Epithelial cell of esophagus (primary cell): ENCODE results near the gene ZMAT3.
A peak's percentile ranks its signal among the peaks of the same experiment; 100 is the strongest.
"Not testable (repeated sequence)": the region's sequence is repeated elsewhere in the genome, so short reads cannot be mapped to it uniquely, and the experiment has no call there.

Experiments used
- DNase-seq: peaks from one replicate; pipeline ENCODE4 v3.0.0; 2010; ENCODE audit warnings: low read depth
- H3K4me3 ChIP-seq: 2 replicates; pipeline ENCODE4 v1.5.1; 2011; ENCODE audit warnings: mild to moderate bottlenecking, low read length, control low read depth
- TF ChIP-seq, protein P1 (sequence below): IDR thresholded peaks from 2 replicates; pipeline ENCODE4 v1.5.1; 2011; ENCODE audit warnings: low read depth, mild to moderate bottlenecking, low read length, control low read depth, inconsistent platforms; ENCODE audit not compliant: insufficient read depth; ENCODE audit errors: missing control alignments

The ZMAT3 gene

DNA sequence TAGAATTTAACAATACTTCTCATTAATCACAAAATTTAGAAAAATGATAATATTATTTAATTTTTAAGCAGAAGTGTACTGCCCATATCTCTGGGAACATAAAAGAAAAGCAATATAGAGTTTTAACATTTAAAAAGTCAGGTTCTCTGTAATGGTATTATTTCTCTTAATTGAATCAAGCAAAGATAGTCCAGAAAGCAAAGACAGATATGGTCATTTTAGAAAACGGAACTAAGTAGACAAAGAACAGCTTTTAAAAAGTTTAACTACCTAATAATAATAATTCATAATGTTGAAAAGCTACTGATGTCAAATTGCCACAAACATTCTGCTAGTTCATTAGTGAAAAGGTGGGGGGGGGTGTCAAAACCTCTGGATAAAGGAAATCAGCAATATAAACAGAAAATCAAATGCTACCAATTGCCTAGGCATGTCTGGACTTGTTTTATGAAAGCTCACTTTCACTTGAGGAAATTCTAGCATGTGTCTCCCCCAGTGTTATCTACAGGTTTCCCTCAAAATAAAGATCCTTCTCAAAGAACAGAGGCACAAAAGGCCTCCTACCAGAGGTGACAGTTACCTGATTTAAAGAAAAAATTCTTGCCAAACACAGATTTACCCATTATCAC is 1.7 kb downstream of the ZMAT3 start:
- TF ChIP-seq, protein P1, sequence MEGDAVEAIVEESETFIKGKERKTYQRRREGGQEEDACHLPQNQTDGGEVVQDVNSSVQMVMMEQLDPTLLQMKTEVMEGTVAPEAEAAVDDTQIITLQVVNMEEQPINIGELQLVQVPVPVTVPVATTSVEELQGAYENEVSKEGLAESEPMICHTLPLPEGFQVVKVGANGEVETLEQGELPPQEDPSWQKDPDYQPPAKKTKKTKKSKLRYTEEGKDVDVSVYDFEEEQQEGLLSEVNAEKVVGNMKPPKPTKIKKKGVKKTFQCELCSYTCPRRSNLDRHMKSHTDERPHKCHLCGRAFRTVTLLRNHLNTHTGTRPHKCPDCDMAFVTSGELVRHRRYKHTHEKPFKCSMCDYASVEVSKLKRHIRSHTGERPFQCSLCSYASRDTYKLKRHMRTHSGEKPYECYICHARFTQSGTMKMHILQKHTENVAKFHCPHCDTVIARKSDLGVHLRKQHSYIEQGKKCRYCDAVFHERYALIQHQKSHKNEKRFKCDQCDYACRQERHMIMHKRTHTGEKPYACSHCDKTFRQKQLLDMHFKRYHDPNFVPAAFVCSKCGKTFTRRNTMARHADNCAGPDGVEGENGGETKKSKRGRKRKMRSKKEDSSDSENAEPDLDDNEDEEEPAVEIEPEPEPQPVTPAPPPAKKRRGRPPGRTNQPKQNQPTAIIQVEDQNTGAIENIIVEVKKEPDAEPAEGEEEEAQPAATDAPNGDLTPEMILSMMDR = no peak
- peak overlapping the region; percentile 88 for H3K4me3 ChIP-seq
- DNase-seq = peak; percentile 53

DNA sequence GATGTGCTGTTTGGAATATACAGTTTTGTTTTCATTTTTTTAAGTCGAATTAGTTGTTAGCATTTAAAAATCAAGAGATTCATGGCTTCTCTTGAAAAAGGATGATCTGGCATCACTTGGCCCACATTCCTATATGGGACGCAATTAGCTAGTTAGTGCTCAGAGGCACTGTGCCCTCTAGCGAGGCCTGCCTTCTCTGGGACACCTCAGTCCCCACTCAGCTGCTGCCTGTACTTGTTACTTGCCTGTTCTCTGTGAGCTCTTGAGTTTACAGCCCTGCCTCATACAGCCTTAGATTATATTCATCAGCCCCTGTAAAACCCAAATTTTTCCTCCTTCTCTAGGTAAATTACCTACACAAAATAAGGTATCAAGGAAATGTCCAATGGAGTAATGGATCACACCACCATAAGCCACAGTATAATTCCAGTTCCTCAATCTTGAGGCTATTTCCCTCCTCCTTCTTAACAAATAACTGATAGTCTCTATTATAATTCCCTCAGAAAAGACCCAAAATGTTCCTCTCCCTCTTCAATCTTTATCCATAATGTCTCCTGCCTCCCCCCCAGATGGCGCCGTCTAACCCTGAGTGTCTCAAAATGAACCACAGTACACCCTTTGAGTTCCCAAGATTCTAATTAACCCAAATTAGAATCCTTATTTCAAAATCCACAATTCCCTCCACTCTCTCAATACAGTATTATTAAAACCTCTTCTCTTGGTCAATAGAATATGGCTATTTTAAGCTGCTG is 2.7 kb downstream of the ZMAT3 start:
- DNase-seq = peak; percentile 43
- TF ChIP-seq, protein P1 = peak; percentile 47
- peak overlapping the region; percentile 88 for H3K4me3 ChIP-seq

DNA sequence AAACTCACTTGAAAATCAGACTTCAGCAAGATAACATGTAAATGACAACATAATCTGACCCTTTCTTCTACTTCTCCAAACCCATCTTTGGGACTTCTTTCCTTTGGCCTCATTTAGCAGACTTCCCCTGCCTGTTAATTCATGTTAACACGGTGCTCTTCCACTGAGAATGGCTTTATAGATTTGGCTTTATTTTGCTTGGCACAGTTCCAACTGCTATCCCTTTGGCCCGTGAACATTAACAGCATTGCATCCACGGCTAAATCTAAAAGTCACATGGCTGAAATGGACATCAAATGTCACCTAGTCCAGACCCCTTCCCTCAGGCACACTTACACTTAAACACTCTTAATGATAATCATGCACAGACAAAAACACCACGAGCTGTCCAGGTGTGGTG is 3.8 kb downstream of the ZMAT3 start:
- TF ChIP-seq, protein P1 = no peak
- no peak for DNase-seq
- no peak overlapping the region for H3K4me3 ChIP-seq

DNA sequence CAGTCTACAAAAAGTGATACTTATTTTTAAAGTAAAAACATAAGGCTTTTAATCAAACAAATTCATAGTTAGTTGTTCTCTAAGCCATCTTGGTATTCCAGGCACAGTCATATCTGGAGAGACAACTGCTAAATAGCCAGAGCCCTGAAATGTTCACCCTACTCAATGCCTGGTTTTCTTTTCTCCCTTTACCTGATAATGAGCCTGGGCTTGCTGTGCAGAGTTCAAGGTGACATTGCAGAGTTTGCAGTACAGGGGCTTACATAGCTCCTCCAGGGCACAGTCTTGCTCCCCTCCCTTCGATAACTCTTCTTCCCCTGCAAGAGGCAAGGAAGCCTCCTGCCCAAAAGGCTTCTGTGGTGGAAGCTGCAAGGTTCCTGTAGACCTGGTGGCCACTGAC is 4.3 kb downstream of the ZMAT3 start:
- no peak for DNase-seq
- no peak overlapping the region for H3K4me3 ChIP-seq
- TF ChIP-seq, protein P1 = no peak

DNA sequence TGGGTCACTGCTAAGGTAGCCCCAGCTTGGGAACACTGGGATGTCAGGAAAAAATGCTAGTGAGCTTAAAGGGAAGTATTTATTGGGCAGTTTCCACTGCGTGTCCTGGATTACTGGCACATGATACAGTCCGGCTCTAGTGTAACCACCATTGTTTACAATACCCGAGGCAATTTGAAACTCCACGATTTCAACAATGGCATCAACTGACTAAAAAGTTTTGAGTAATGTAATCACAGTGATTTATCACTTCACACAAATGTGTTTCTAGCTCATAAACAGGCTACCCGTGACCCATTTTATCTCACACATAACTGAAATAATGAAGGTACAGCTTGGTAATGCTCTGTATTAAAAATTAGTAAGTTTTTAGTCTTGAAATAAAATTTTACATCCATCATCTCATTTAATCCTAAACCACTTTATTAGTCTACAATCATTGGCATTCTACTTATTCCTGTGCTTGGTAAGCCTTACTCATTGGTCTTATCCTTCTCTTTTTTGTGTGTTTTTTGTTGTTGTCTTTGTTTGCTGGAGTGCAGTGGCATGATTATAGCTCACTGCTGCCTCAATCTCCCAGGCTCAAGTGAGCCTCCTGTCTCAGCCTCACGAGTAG is 7.6 kb downstream of the ZMAT3 start:
- DNase-seq = peak; percentile 67
- no peak overlapping the region for H3K4me3 ChIP-seq
- TF ChIP-seq, protein P1 = no peak

DNA sequence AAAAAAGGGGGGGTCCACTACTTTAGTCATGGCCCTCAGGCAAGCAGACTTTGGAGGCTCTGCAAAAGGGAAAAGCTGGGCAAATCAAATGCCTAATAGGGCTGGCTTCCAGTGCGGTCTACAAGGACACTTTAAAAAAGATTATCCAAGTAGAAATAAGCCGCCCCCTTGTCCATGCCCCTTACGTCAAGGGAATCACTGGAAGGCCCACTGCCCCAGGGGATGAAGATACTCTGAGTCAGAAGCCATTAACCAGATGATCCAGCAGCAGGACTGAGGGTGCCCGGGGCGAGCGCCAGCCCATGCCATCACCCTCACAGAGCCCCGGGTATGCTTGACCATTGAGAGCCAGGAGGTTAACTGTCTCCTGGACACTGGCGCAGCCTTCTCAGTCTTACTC is 15.3 kb downstream of the ZMAT3 start:
- TF ChIP-seq, protein P1 = no peak
- no peak for DNase-seq
- H3K4me3 ChIP-seq = no peak overlapping the region

DNA sequence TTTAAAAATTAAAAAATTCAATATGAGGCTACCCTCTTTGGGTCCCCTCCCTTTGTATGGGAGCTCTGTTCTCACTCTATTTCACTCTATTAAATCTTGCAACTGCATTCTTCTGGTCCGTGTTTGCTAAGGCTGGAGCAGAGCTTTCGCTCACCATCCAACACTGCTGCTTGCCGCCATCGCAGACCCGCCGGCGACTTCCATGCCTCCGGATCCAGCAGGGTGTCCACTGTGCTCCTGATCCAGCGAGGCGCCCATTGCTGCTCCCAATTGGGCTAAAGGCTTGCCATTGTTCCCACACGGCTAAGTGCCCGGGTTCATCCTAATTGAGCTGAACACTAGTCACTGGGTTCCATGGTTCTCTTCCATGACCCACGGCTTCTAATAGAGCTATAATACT is 17.0 kb downstream of the ZMAT3 start:
- not testable (repeated sequence) for H3K4me3 ChIP-seq, DNase-seq
